ENCODE results near the gene GSN.

The GSN gene

DNA sequence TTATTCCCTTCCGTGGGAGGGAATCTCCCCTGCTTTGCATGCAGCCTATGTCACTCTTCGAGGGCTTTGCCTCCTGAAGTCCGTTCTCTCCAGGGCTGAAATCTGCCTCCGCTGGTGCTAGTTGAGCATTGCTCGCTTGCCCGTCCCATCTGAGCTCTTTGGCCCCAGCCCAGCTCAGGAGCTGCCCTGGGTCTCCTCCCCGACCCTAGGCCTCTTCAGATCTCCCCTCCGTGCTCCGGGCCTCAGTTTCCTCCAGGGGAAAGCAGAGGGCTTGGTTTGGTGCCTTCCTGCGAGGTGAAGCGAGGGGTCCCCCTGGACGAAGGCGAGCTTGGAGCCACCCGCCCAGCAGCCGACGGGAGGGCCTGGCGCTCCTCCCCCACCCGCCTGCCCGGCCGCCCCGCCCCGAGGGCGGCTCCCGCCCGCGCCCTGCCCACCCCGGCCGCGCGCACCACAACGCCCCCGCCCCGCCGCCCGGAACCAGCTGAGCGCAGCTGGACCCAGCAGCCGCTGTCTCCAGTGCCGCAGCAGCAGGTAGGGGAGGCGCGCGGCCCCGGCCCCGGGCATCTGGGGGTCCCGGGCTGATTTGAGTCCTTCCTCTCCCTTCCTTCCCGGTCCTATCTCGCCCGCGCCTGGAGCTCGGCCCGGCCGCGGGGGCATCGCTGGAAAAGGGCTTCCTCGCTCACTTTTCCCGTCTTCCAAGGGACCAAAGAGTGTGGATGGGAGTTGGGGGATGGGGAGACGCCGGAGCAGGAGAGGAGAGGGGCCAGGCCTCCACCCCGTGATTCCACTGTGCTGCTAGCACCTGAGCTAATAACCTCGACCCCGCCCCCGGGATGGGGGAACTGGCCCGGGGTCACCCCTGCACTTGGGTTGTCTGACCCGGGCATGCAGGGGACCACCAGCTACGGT is at the start of gene GSN:
Gene GSN (plus strand): TSS at position 474 of the 909 bp plus-strand sequence. CDS start 33,810 bp downstream, outside the sequence.
- no peak for FAIRE-seq
- DNase-seq (ENCODE audit: low spot score), result no peak

- FAIRE-seq, result no peak
- DNase-seq (ENCODE audit: low spot score), result no peak
Measured at GRCh38 chr9:121218357-121219027, 49.5 kb upstream of the GSN start.

GRCh38 chr9:121219530-121219929 is 48.4 kb upstream of the GSN start:
- FAIRE-seq, result no peak
- DNase-seq (ENCODE audit: low spot score), result no peak

DNA sequence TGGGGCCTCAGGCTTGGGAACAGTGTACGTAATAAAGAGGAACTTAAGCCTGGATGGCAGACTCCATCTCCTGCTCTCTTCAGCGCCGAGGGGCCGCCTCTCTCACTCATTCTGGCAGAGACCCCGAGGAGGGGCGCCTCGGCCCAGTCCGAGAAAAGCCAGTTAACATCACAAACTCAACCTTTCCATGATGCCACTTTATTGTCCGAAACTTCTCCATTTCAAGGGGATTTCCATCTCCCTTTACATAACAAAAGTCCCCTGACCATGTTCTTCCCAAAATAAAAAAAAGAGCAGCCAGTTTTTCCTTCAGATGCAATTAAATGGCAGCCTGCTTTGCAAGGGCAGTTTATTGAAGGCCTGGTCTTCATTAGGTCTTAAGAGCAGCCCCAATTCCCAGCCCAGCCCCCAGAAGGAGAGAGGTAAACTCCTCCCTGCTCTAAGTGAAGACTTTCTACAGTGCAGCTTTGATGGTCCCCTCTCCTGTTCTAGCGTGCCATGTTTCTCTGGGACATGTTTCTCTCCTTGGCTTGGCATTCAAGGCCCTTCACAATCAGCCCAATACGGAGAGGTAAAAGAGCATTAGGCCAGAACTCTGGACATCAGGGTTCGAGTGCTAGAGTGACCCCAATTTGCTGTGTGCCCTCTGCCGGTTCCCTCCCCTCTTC is 46.8 kb upstream of the GSN start:
- FAIRE-seq (no peak), DNase-seq (ENCODE audit: low spot score) (no peak)

DNA sequence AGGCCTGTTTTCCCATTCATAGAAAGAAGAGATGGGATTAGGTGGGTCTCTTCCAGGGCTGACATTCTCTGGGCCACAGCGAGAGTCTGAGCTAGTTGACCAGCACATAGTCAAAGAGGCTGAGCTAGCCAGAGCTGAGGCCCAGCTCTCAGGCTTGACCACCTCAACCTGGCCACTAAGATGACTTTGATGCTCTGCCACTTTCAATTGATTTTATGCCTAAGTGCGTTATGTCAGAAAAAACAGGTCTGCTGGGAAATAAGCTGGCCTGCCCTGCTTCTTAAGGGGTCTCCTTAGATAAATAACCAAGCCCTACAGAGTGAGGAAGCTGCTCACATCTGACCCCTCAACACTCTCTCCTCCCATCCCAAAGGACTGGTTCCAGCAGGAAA is 46.3 kb upstream of the GSN start:
- DNase-seq (ENCODE audit: low spot score) (no peak), FAIRE-seq (no peak)

DNA sequence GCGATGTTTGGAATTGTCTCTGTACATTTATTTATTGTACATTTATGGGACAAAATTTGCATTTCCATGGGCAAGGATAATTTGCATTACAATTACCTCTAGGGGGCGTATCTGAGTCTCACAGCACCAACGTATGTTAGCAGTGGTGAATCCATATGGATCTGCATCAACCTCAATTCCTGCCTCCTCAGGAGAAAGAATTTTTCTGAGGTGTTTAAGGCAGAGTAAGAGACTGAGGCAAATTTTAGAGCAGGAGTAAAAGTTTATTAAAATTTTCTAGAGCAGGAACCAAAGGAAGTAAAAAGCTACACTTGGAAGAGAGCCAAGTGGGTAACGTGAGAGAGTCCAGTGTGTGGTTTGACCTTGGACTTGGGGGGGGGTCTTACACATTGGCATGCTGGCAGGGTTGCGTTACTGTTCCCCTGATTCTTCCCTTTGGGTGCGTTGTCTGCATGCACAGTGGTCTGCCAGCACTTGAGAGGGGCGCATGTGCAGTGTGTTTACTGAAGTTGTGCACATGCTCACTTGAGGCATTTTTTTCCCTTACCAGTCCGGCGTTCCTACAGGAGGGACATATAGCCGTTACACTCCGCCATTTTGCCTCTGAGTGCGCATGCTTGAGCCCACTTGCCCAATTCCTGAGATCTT is 45.3 kb upstream of the GSN start:
- FAIRE-seq (no peak), DNase-seq (ENCODE audit: low spot score) (peak; percentile 29)

GRCh38 chr9:121225240-121225639 is 42.7 kb upstream of the GSN start:
- DNase-seq (ENCODE audit: low spot score) (no peak), FAIRE-seq (no peak)

GRCh38 chr9:121226175-121226574 is 41.8 kb upstream of the GSN start:
- FAIRE-seq, result no peak
- DNase-seq (ENCODE audit: low spot score), result no peak

- DNase-seq (ENCODE audit: low spot score) (no peak), FAIRE-seq (no peak)
Measured at GRCh38 chr9:121227862-121228261, 40.1 kb upstream of the GSN start.

DNA sequence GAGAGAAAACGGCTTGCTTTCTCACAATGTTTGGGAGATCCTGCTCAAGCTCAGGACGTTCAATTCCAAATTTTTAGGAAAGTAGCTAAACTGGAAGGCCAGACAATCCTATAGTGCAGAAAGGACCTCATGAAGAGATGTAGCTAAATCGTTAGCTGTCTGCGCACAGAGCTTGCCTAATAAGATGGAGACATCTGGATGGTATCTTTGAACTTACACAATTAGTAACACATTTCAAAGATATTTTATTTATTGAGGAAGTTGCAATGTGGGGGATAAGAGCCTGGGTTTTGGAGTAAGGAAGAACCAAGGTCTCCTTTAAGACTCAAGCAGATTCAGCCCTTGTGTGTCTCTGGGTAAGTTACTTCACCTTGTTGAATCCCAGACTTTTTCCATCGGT is 37.7 kb upstream of the GSN start:
- DNase-seq (ENCODE audit: low spot score) (no peak), FAIRE-seq (no peak)

DNA sequence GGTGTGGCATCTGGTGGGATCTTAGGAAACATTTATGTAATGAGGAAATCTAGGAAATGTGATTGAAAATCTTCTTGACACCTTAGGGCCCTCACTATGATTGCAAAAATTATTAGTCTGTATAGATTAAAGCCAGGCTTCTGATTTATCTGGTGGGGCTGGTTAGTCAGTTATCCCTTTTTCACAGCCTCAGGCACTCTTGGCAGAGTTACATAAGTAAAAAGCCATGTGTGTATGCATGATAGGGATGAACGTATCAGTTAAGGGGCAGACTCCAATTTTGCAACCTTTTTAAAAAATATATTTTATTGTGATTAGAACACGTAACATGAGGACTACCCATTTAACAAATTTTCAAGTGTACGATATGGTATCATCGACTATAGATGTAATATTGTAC is 35.7 kb upstream of the GSN start:
- DNase-seq (ENCODE audit: low spot score), result no peak
- FAIRE-seq, result no peak

DNA sequence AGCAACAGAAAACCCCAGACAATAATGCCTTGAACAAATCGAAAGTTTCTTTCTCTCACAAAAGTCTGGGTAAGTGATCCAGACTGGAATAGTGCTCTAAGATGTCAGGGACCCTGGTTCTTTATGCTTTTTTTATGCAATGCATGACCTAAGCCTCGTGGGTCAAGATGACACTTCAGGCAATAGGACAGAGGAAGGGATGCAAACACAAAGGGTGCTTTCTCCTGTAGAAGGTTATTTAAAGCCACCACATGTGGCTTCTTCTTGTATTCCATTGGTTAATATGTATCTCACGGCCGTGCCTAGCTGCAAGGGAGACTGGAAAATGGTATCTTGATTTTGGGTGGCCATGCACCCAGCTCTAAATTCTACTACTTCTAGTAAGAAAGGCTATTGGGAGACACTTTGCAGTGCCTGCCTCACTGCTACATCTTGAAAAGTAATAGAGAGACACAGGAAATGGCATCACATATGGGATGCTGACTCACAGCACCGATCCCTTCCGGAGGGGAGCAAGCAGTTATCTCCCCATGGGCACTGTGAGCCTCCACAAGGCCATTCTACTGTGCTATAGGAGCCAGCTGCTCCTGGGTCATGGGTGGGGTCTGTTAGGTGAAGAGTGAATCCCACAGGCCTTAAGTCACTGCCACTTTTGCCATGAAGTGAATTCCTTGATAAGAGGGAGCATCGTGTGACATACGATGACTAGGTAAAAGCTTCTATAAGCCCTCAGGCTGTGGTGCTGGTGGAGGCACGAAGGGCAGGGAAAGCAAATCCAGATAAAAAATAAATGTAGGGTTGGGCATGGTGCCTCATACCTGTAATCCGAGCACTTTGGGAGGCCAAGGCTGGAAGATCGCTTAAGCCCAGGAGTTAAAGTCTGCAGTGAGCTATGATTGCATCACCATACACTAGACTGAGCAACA is 33.8 kb upstream of the GSN start:
- FAIRE-seq (no peak), DNase-seq (ENCODE audit: low spot score) (no peak)

DNA sequence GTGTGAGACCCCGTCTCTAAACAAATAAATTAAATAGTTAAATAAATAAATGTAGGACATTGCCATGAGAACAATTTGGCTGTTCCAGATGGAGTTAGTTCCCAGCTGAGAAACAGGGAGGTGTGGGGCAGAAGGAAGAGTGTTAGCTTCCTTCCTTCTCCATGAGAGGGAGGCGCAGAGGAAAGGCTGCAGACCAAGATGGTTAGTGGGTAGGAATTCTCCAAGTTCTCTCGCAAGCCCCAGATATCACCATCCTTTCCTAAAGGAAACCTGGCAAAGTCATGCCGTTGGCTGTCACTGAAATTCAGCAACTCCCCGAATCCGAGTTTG is 33.2 kb upstream of the GSN start:
- FAIRE-seq (no peak), DNase-seq (ENCODE audit: low spot score) (no peak)

GRCh38 chr9:121235512-121235911 is 32.5 kb upstream of the GSN start:
- FAIRE-seq (no peak), DNase-seq (ENCODE audit: low spot score) (no peak)

GRCh38 chr9:121237916-121238315 is 30.0 kb upstream of the GSN start:
- DNase-seq (ENCODE audit: low spot score), result no peak
- FAIRE-seq, result no peak

DNA sequence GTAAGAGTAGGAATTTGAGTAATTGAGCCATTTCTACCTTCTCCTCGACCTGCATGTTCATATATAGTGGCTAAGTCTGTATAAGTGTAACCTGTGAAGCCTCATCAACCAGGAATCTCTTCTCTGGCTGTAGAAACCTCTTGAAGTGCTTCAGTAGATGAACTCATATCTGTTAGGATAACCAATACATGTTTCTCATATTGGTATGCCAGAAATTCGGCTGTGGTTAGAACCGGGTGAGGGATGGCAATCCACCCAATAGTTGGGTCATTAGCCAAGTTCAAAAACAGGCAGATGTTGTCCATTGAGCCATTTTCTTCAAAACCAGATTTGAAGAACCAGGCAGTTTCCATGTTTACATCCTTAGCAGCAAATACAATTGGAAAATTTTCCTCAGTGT is 28.9 kb upstream of the GSN start:
- FAIRE-seq (no peak), DNase-seq (ENCODE audit: low spot score) (no peak)

DNA sequence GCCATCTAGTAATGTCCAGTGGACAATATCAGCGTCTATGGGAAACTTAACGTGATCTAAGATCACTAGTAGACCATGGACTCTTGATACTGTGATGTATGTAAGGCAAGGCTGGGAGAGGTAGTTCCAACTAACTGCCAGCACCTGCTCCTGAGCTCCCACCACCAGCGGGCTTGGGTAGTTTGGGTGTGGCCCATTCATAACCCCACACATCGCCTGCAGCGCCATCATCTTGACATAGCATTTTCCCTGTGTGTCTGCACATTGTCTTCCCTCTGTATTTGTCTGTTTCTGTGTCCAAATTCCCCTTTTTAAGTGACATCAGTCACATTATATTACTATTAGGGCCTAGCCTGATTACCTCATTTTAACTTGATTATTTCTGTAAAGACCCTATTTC is 28.1 kb upstream of the GSN start:
- FAIRE-seq (no peak), DNase-seq (ENCODE audit: low spot score) (no peak)

GRCh38 chr9:121240472-121241135 is 27.4 kb upstream of the GSN start:
- FAIRE-seq (no peak), DNase-seq (ENCODE audit: low spot score) (no peak)

- no peak for FAIRE-seq
Measured at GRCh38 chr9:121242219-121242958, 25.6 kb upstream of the GSN start.

GRCh38 chr9:121242959-121243346 is 25.0 kb upstream of the GSN start:
- no peak for DNase-seq (ENCODE audit: low spot score)
- FAIRE-seq, result no peak

More at GRCh38 chr9:121242219-121242958, 25.6 kb upstream of the GSN start:
- DNase-seq (ENCODE audit: low spot score), result no peak

Data from RCC 7860 (cell line).